AG09309 (cell line): ENCODE measurements around the gene GPC5.

Source experiments
- DNase-seq: peaks from one replicate; pipeline ENCODE4 v3.0.0-alpha.2; 2010; ENCODE audit warnings: low read depth
- H3K4me3 ChIP-seq: 2 replicates; pipeline ENCODE4 v1.5.1; 2011; ENCODE audit warnings: mild to moderate bottlenecking, low read depth, low read length, moderate library complexity; ENCODE audit not compliant: control insufficient read depth
- TF ChIP-seq, protein P1 (sequence below): IDR thresholded peaks from 2 replicates; pipeline ENCODE4 v1.5.1; 2011; ENCODE audit warnings: mild to moderate bottlenecking, low read depth, low read length, inconsistent platforms; ENCODE audit not compliant: insufficient read depth, control insufficient read depth; ENCODE audit errors: missing control alignments

Gene GPC5

DNA sequence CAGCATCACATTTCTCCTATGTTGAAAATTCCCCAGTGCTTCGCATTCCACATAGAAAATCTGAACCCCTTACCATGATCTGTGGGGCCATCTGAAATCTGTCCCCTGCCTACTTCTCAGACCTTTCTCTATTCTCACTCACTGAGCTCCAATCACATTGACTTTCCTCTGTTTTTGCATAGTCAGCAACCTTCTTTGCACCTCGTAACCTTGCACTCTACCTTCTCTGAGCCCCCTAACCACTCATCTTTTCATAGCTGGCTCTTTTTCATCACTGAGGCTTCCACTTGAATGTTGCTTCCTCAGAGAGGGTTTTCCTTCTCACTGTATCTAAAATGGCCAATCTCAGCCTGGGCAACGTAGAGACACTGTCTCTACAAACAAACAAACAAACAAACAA is 286.3 kb downstream of the GPC5 start:
- TF ChIP-seq, protein P1, sequence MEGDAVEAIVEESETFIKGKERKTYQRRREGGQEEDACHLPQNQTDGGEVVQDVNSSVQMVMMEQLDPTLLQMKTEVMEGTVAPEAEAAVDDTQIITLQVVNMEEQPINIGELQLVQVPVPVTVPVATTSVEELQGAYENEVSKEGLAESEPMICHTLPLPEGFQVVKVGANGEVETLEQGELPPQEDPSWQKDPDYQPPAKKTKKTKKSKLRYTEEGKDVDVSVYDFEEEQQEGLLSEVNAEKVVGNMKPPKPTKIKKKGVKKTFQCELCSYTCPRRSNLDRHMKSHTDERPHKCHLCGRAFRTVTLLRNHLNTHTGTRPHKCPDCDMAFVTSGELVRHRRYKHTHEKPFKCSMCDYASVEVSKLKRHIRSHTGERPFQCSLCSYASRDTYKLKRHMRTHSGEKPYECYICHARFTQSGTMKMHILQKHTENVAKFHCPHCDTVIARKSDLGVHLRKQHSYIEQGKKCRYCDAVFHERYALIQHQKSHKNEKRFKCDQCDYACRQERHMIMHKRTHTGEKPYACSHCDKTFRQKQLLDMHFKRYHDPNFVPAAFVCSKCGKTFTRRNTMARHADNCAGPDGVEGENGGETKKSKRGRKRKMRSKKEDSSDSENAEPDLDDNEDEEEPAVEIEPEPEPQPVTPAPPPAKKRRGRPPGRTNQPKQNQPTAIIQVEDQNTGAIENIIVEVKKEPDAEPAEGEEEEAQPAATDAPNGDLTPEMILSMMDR, result no peak
- H3K4me3 ChIP-seq, result no peak overlapping the region
- no peak for DNase-seq

DNA sequence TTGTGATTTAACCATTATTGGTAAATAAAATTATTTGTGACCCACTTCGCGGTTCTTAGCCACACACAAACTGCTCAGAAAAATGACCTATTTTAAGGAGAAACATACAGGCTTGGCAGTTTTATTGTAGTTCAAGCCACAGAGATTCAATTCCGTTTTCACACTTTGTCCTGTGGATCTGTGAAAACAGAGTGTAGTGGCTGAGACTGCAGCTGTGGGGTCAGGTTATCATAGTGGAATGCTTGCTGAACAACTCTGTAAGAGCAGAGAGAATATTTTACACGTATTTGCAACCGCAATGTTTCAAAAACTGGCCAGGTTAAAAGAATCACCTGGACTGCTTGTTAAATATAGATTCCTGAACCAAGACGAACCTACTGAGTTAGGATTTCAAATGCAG is 292.5 kb downstream of the GPC5 start:
- TF ChIP-seq, protein P1, result no peak
- DNase-seq, result no peak
- no peak overlapping the region for H3K4me3 ChIP-seq

DNA sequence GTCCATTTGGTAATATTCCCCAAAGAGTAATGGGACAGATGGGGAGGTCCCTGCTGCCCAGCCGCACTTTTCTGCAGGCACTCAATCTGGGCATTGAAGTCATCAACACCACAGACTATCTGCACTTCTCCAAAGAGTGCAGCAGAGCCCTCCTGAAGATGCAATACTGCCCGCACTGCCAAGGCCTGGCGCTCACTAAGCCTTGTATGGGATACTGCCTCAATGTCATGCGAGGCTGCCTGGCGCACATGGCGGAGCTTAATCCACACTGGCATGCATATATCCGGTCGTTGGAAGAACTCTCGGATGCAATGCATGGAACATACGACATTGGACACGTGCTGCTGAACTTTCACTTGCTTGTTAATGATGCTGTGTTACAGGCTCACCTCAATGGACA is 295.0 kb downstream of the GPC5 start:
- DNase-seq, result no peak
- no peak overlapping the region for H3K4me3 ChIP-seq
- TF ChIP-seq, protein P1, result no peak

DNA sequence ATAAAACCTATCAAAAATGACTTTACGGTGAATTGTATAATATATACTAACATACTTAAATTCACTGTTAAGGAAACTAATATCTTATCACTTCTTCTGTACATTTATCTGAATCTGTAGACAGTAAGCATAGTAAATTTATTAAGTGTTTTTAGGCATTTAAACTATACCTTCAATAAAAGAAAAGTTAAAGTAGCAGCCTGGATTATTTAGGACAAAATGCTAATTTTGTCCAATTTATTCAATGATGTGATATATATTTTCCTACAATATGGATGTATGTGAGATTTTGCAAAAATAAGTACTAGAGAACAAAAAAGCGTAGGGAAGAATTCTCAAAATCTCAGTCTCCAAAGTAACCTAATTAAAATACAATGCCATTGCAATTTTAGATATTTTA is 299.9 kb downstream of the GPC5 start:
- H3K4me3 ChIP-seq, result no peak overlapping the region
- TF ChIP-seq, protein P1, result no peak
- no peak for DNase-seq

DNA sequence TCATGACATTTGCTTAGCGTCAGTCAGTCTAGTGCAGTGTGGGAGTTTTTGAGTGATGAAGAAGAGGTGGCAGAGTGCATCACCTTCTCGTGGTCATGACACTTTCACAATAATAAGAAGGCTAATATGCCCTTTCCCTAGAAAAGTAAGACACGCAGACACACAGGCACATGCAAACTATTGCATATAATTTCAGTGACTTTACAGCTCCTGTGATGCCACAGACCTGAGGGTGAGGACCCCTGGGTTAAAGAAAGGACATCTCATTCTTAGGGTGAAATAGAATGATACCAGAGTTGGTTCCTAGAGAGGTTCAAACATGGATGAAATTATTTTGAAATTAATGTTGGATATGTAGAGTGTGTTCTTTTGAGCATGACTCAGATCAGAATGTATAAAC is 300.3 kb downstream of the GPC5 start:
- TF ChIP-seq, protein P1, result no peak
- DNase-seq, result no peak
- no peak overlapping the region for H3K4me3 ChIP-seq

DNA sequence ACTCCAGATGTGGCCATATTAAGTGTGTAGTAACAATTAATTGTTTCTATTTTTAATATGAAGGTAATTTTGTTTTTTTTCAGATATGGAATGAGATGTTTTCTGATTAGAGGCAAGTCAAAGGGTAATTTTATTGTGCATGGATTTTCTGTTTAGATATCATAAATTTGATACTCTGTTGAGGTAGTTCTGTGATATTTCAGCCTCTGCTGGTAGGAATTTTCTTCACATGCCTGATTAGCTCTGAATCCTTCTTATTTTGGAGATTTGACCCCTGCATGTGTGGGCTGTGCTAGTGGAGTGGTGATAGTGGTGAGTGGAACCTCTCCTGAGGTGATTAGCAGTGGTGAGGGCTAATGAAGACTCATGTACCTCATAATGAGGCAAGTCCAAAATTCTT is 301.4 kb downstream of the GPC5 start:
- no peak for DNase-seq
- H3K4me3 ChIP-seq, result no peak overlapping the region
- TF ChIP-seq, protein P1, result no peak

DNA sequence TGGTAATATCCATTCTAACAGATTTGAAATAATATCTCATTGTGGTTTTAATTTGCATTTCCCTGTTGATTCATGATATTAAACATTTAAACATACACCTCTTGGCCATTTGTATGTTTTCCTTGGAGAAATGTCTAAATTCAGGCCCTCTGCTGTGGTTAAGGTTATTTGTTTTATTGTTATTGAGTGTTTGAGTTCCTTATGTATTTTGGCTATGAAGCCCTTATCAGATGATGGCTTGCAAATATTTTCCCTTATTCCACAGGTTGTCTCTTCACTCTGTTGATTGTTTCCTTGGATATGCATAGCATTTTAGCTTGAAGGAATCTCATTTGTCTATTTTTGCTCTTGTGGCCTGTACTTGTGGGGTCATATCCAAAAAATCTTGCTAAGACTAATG is 303.6 kb downstream of the GPC5 start:
- no peak for DNase-seq
- TF ChIP-seq, protein P1, result no peak
- H3K4me3 ChIP-seq, result no peak overlapping the region
